Measurements from ENCODE around the gene USP34. TPM values are rescaled to one million over a fixed set of nuclear protein-coding genes. Genes with fewer than 3 reads are reported as not detected.

USP34 gene
- total and polyA plus RNA-seq, 2 donors (not counting 1 experiment from before 2014, with no cell fraction given) = 52.4 to 129 TPM

DNA sequence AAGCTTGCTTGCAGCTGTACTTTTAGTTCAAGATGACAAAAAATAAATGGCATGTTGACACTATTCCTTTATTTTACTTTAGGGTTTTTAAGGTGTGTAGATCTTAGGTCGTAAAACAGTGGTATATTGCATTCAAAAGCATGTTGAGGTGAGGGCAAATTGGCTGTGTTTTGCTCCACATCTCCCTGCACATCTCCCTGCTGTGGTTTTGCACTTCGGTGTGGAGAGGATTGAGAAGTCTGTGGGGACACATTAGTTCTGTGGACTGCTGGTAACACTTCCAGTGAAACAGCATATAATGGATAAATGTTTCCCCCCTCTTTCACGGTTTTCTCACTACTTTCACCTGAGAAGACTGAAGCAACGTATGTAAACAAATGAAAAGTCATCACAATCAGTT lies 283.8 kb downstream of the USP34 start:
- Histone ChIP-seq H3K27me3 (ENCODE audit: control insufficient read depth, insufficient read depth, low read length) (no peaks in the 10 kb centered on the region), H3K4me1 (ENCODE audit: control insufficient read depth, extremely low read depth, insufficient read depth, low read length) (no peaks in the 10 kb centered on the region), H4K20me1 (ENCODE audit: control insufficient read depth, extremely low read depth, insufficient read depth, low read length) (no peaks in the 10 kb centered on the region), H3K79me2 (ENCODE audit: control insufficient read depth, insufficient read depth, low read length) (peaks cover 3% of the 10 kb centered on the region), H3K4me2 (ENCODE audit: extremely low read depth, insufficient read depth, low read length) (no peak overlapping the region), H3K27ac (ENCODE audit: insufficient read depth, low read length) (no peak overlapping the region), H3K36me3 (ENCODE audit: control insufficient read depth, insufficient read depth, low read length) (peaks cover 21% of the 10 kb centered on the region), H3K9me3 (ENCODE audit: control insufficient read depth, insufficient read depth, low read depth, low read length) (no peaks in the 10 kb centered on the region), H3K4me3 (replicated peaks in 1 of 4; ENCODE audit: control extremely low read depth in 1 of 4, insufficient read depth in 1 of 4, low read depth in 3 of 4, low read length in 4 of 4) (no peak overlapping the region), H2AFZ (ENCODE audit: low read length) (no peak overlapping the region), H3K9ac (ENCODE audit: insufficient read depth, low read length) (no peak overlapping the region)
- TF ChIP-seq EZH2 (IDR thresholded peaks at IDR 0.05; ENCODE audit: low read length, missing control alignments) = no peak
- TF ChIP-seq, protein P1, sequence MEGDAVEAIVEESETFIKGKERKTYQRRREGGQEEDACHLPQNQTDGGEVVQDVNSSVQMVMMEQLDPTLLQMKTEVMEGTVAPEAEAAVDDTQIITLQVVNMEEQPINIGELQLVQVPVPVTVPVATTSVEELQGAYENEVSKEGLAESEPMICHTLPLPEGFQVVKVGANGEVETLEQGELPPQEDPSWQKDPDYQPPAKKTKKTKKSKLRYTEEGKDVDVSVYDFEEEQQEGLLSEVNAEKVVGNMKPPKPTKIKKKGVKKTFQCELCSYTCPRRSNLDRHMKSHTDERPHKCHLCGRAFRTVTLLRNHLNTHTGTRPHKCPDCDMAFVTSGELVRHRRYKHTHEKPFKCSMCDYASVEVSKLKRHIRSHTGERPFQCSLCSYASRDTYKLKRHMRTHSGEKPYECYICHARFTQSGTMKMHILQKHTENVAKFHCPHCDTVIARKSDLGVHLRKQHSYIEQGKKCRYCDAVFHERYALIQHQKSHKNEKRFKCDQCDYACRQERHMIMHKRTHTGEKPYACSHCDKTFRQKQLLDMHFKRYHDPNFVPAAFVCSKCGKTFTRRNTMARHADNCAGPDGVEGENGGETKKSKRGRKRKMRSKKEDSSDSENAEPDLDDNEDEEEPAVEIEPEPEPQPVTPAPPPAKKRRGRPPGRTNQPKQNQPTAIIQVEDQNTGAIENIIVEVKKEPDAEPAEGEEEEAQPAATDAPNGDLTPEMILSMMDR (conservative IDR thresholded peaks at IDR 0.05 in 1 of 2, IDR thresholded peaks at IDR 0.05 in 1 of 2; ENCODE audit: low read depth in 1 of 2, low read length in 2 of 2) = no peak
- no peak for DNase-seq (ENCODE audit: low read depth in 2 of 2)

DNA sequence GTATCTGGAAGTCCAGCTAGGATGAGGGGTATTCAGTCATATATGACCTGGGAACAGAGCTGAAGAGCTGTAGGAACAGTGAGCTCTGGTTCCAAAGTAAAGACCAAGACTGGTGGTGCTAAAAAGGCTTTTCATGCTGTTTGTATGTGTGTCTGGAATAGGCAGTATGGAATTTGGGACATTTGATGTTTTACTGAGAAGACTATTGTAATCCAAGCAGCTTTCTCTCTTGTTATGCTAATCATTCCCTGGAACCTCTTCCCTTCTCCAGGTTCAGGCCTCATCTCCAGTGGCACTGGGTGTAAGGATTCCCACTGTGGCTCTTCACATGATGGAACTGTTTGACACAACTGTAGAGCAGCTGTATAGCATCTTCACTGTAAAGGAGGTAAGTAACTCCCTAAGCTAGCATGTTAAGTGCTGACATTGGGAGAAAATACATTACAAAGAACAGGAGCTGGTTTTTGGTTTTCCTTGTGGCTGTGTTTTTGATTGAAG lies 285.6 kb downstream of the USP34 start:
- no peaks in the 10 kb centered on the region for H3K9me3 ChIP-seq (ENCODE audit: control insufficient read depth, insufficient read depth, low read depth, low read length)
- H2AFZ ChIP-seq (ENCODE audit: low read length) = no peak overlapping the region
- H3K9ac ChIP-seq (ENCODE audit: insufficient read depth, low read length) = no peak overlapping the region
- peaks cover 24% of the 10 kb centered on the region for H3K36me3 ChIP-seq (ENCODE audit: control insufficient read depth, insufficient read depth, low read length)
- no peak overlapping the region for H3K4me2 ChIP-seq (ENCODE audit: extremely low read depth, insufficient read depth, low read length)
- DNase-seq (ENCODE audit: low read depth in 2 of 2) = no peak
- H3K27me3 ChIP-seq (ENCODE audit: control insufficient read depth, insufficient read depth, low read length) = no peaks in the 10 kb centered on the region
- no peak overlapping the region for H3K4me3 ChIP-seq (replicated peaks in 1 of 4; ENCODE audit: control extremely low read depth in 1 of 4, insufficient read depth in 1 of 4, low read depth in 3 of 4, low read length in 4 of 4)
- peaks cover 12% of the 10 kb centered on the region for H3K79me2 ChIP-seq (ENCODE audit: control insufficient read depth, insufficient read depth, low read length)
- no peak overlapping the region for H3K27ac ChIP-seq (ENCODE audit: insufficient read depth, low read length)
- peaks cover 5% of the 10 kb centered on the region for H3K4me1 ChIP-seq (ENCODE audit: control insufficient read depth, extremely low read depth, insufficient read depth, low read length)
- no peak for TF ChIP-seq EZH2 (IDR thresholded peaks at IDR 0.05; ENCODE audit: low read length, missing control alignments)
- TF ChIP-seq, protein P1 (conservative IDR thresholded peaks at IDR 0.05 in 1 of 2, IDR thresholded peaks at IDR 0.05 in 1 of 2; ENCODE audit: low read depth in 1 of 2, low read length in 2 of 2) = no peak
- H4K20me1 ChIP-seq (ENCODE audit: control insufficient read depth, extremely low read depth, insufficient read depth, low read length) = no peaks in the 10 kb centered on the region

DNA sequence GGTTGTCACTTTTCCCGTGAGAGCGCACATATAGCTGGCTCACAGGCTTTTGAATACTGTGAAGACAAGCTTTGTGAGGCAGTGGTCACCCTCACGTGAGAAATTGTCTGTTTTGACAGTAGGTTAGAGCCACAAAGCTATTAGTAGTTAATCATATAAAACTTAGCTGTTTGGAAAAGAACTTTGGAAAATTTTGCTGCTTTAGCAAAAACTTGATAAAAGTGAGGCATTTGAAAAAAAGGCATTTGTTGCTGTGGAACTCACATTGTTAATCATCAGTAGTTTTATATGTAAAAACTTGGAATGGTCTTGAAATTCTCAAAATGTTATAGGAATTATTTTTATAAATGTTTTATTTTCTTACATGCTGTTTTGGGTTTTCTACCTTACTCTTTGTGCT lies 286.6 kb downstream of the USP34 start:
- H4K20me1 ChIP-seq (ENCODE audit: control insufficient read depth, extremely low read depth, insufficient read depth, low read length) = no peaks in the 10 kb centered on the region
- H3K9me3 ChIP-seq (ENCODE audit: control insufficient read depth, insufficient read depth, low read depth, low read length) = no peaks in the 10 kb centered on the region
- no peak overlapping the region for H3K27ac ChIP-seq (ENCODE audit: insufficient read depth, low read length)
- H2AFZ ChIP-seq (ENCODE audit: low read length) = no peak overlapping the region
- H3K36me3 ChIP-seq (ENCODE audit: control insufficient read depth, insufficient read depth, low read length) = peaks cover 26% of the 10 kb centered on the region
- H3K4me1 ChIP-seq (ENCODE audit: control insufficient read depth, extremely low read depth, insufficient read depth, low read length) = peaks cover 14% of the 10 kb centered on the region
- H3K79me2 ChIP-seq (ENCODE audit: control insufficient read depth, insufficient read depth, low read length) = peaks cover 13% of the 10 kb centered on the region
- TF ChIP-seq, protein P1 (conservative IDR thresholded peaks at IDR 0.05 in 1 of 2, IDR thresholded peaks at IDR 0.05 in 1 of 2; ENCODE audit: low read depth in 1 of 2, low read length in 2 of 2) = no peak
- TF ChIP-seq EZH2 (IDR thresholded peaks at IDR 0.05; ENCODE audit: low read length, missing control alignments) = no peak
- H3K27me3 ChIP-seq (ENCODE audit: control insufficient read depth, insufficient read depth, low read length) = no peaks in the 10 kb centered on the region
- no peak overlapping the region for H3K4me2 ChIP-seq (ENCODE audit: extremely low read depth, insufficient read depth, low read length)
- no peak overlapping the region for H3K9ac ChIP-seq (ENCODE audit: insufficient read depth, low read length)
- no peak for DNase-seq (ENCODE audit: low read depth in 2 of 2)
- H3K4me3 ChIP-seq (replicated peaks in 1 of 4; ENCODE audit: control extremely low read depth in 1 of 4, insufficient read depth in 1 of 4, low read depth in 3 of 4, low read length in 4 of 4) = no peak overlapping the region
